Colonic mucosa (tissue), 4 donors: ENCODE data around the gene PARD3B. TPM values are rescaled to one million over a fixed set of nuclear protein-coding genes. Genes with fewer than 3 reads are reported as not detected.

Source experiments
- DNase-seq: peaks from one replicate; pipeline ENCODE4 v3.0.0-alpha.2; 2020
- H3K27ac ChIP-seq: fragments of 200-600 bp; one replicate; pipeline ENCODE4 v1.8.0; 2021
- H3K27me3 ChIP-seq: fragments of 200-600 bp; one replicate; pipeline ENCODE4 v1.8.0; 2021
- H3K36me3 ChIP-seq: fragments of 200-600 bp; one replicate; pipeline ENCODE4 v1.8.0; 2021
- H3K4me1 ChIP-seq: fragments of 200-600 bp; one replicate; pipeline ENCODE4 v1.8.0; 2021; ENCODE audit warnings: mild to moderate bottlenecking
- H3K4me3 ChIP-seq: fragments of 200-600 bp; one replicate; pipeline ENCODE4 v1.8.0; 2021
- H3K9ac ChIP-seq, 2 donors: one replicate each; pipeline ENCODE4 v1.7.0; 2013; ENCODE audit warnings: control low read depth in 2 of 2, low read depth in 2 of 2, low read length in 2 of 2
- H3K9me3 ChIP-seq: fragments of 200-600 bp; one replicate; pipeline ENCODE4 v1.8.0; 2021
- CTCF ChIP-seq: fragments of 200-600 bp; IDR thresholded peaks from one replicate; pipeline ENCODE4 v1.8.0; 2022; ENCODE audit warnings: antibody characterized with exemption, mild to moderate bottlenecking
- intact Hi-C: fragments of 100-400 bp; cut with DNase I; formaldehyde crosslinking; loops from one replicate; pipeline ENCODE4 v1.14.1; 2022
- total RNA-seq, 2 donors: library from RNA; stranded (reverse); fragmentation: NEBNext Ultra II Directional in 1 of 2; extraction: Animal tissue kit (Norgen Biotek cat#: 25700) in 1 of 2; gene quantifications; one replicate each; pipeline ENCODE4 v1.2.1, GENCODE V29; 2021
- donor health status: healthy.
- donor health status: DM: no; HTN: no; CAD: no.
- donor health status: DM: no; HTN: no; CAD: no.

Gene PARD3B
- total RNA-seq, 2 donors from 2014 or later: 20.0 to 24.2 TPM

GRCh38 chr2:204530464-204530805 lies 14.8 kb upstream of the PARD3B start:
- no peak for DNase-seq
- peak overlapping the region; percentile 68 for H3K27ac ChIP-seq
- TF ChIP-seq CTCF: no peak
- intact Hi-C loops: no loop called here
- peak overlapping the region in 1 of 2 donors; percentile 13 for H3K9ac ChIP-seq
- H3K27me3 ChIP-seq: no peaks in the 10 kb centered on the region
- no peaks in the 10 kb centered on the region for H3K36me3 ChIP-seq
- H3K4me1 ChIP-seq: no peaks in the 10 kb centered on the region
- no peak overlapping the region for H3K4me3 ChIP-seq
- H3K9me3 ChIP-seq: no peaks in the 10 kb centered on the region

- H3K4me1 ChIP-seq: no peaks in the 10 kb centered on the region
- no peak for TF ChIP-seq CTCF
- H3K27ac ChIP-seq: no peak overlapping the region
- no peaks in the 10 kb centered on the region for H3K9me3 ChIP-seq
- no peak overlapping the region for H3K9ac ChIP-seq
- no peaks in the 10 kb centered on the region for H3K36me3 ChIP-seq
- intact Hi-C loops: no loop called here
- H3K4me3 ChIP-seq: no peak overlapping the region
- DNase-seq: peak; percentile 38
- no peaks in the 10 kb centered on the region for H3K27me3 ChIP-seq
These were observed 11.5 kb upstream of the PARD3B start for GRCh38 chr2:204533629-204534370.

GRCh38 chr2:204535356-204535755 lies 9.9 kb upstream of the PARD3B start:
- intact Hi-C loops: no loop called here
- TF ChIP-seq CTCF: no peak
- no peak for DNase-seq

GRCh38 chr2:204535764-204536163 lies 9.5 kb upstream of the PARD3B start:
- TF ChIP-seq CTCF: no peak
- no peaks in the 10 kb centered on the region for H3K27me3 ChIP-seq
- H3K36me3 ChIP-seq: no peaks in the 10 kb centered on the region
- H3K27ac ChIP-seq: no peak overlapping the region
- no peak overlapping the region for H3K4me3 ChIP-seq
- no peak overlapping the region for H3K9ac ChIP-seq
- intact Hi-C loops: no loop called here
- no peaks in the 10 kb centered on the region for H3K4me1 ChIP-seq
- no peaks in the 10 kb centered on the region for H3K9me3 ChIP-seq
- no peak for DNase-seq

More at GRCh38 chr2:204535356-204535755, 9.9 kb upstream of the PARD3B start:
- Histone ChIP-seq H3K4me1 (no peaks in the 10 kb centered on the region), H3K27me3 (no peaks in the 10 kb centered on the region), H3K4me3 (no peak overlapping the region), H3K9ac (no peak overlapping the region), H3K36me3 (no peaks in the 10 kb centered on the region), H3K27ac (no peak overlapping the region), H3K9me3 (no peaks in the 10 kb centered on the region)

GRCh38 chr2:204538182-204539018 lies 6.9 kb upstream of the PARD3B start:
- H3K36me3 ChIP-seq: no peaks in the 10 kb centered on the region
- no peaks in the 10 kb centered on the region for H3K9me3 ChIP-seq
- no peak for DNase-seq
- intact Hi-C loops: no loop called here
- H3K27me3 ChIP-seq: no peaks in the 10 kb centered on the region
- no peak overlapping the region for H3K9ac ChIP-seq
- no peak for TF ChIP-seq CTCF
- no peak overlapping the region for H3K4me3 ChIP-seq
- no peaks in the 10 kb centered on the region for H3K4me1 ChIP-seq
- no peak overlapping the region for H3K27ac ChIP-seq
